Measurements from ENCODE around the gene PAOX.
"Not testable (repeated sequence)": the region's sequence is repeated elsewhere in the genome, so short reads cannot be mapped to it uniquely, and the experiment has no call there.

PAOX gene

GRCh38 chr10:133385214-133385613 lies 6.2 kb downstream of the PAOX start:
- DNase-seq (ENCODE audit: low read depth) = no peak

GRCh38 chr10:133386951-133387350 lies 7.9 kb downstream of the PAOX start:
- not testable (repeated sequence) for DNase-seq (ENCODE audit: low read depth)

DNA sequence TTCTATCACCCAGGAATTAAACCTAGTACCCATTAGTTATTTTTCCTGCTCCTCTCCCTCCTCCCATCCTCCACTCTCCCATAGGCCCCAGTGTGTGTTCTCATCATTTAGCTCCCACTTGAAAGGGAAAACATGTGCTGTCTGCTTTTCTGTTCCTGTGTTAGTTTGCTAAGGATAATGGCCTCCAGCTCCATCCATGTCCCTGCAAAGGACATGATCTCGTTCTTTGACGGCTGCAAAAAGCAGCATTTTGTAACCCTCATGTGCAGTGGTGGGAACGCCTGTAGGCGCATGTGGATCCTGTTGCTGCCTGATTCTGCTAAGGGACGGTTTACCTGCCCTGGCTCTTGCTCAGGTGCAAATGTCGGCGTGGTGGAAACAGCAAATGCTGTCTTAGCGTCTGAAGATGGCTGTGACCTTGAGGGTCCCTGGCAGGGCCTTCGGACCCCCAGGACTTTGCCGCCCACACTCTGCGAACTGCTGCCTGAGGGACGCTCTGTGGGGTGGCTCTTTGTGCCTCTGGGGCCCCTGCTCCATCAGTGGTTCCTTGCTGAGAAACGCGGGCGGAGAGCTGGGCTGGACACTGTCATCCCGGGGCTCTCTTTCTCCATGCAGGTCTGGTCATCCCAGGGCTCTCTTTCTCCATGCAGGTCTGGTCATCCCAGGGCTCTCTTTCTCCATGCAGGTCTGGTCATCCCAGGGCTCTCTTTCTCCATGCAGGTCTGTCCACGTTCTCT lies 9.3 kb downstream of the PAOX start:
- DNase-seq (ENCODE audit: low read depth) = no peak

DNA sequence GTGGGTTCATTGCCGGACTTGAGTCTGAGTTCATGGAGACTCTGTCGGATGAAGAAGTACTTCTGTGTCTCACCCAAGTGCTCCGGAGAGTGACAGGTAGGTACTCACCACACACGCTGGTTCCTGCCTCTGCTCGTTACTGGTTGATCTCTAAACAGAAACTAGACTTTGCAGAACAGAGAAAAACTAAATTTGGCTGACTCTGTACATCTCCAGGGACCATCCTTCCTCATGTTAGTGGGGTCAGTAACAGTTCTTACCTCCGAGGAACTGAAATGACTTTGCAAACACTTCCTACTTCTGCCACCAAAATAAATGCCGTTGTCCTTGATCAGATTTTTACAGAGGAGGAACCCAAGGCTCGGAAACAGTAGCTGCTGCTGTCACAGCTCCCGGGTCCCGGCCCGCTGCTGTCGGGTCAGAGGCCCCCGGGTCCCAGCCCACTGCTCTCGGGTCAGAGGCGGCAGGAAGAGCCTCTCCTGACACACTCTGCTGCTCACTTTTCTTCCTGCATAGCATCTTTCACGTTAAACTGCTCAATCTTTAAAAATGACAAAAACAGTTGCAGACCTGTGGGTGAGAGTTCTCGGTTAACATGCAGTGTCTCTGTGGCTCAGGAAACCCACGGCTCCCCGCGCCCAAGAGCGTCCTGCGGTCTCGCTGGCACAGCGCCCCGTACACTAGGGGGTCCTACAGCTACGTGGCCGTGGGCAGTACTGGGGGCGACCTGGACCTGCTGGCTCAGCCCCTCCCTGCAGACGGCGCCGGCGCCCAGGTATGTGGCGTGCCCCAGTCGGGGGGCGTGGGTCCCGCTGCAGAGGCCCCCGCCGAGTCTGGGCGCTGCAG lies 10.1 kb downstream of the PAOX start:
- DNase-seq (ENCODE audit: low read depth) = no peak

- no peak for DNase-seq (ENCODE audit: low read depth)
These were observed 11.7 kb downstream of the PAOX start for GRCh38 chr10:133390597-133391248.

GRCh38 chr10:133391249-133391635 lies 12.2 kb downstream of the PAOX start:
- DNase-seq (ENCODE audit: low read depth) = no peak

DNA sequence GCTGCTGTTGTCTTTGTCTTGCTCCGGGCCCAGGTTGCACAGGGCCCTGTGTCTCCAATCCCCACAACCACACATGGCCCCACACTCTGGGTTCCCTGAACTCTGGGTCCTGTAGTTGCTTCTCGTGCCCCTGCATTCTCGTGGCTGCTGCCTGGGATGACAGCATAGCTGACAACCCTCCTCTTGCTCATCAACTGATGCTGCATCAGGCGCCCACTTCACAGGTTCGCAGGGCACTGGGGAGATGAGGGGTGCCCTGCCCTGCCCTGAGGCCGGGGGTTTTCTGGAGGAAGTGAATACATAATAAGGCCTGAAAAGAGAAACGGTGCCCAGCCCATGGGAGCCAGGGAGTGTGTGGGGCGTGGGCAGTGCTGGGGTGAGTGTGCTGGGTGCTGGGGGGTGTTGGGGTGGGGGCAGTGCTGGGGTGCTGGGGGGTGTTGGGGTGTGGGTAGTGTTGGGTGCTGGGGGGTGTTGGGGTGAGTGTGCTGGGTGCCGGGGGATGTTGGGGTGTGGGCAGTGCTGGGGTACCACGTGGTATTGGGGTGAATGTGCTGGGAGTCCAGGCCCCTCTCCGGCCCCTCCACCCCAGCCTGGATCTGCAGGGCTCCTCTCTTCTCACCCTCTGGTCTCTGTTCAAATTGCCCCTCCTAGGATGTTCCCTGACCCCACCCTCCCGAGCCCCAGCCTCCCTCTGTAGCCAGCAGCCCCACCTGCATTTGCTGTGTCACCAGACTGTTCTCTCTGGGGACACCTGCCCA lies 12.9 kb downstream of the PAOX start:
- DNase-seq (ENCODE audit: low read depth) = no peak

GRCh38 chr10:133393401-133394063 lies 14.5 kb downstream of the PAOX start:
- DNase-seq (ENCODE audit: low read depth) = no peak

- DNase-seq (ENCODE audit: low read depth) = peak; percentile 91
These were observed 15.1 kb downstream of the PAOX start, which contains the start of gene MTG1 for GRCh38 chr10:133394064-133394663. TSS of gene MTG1 (plus strand) at chr10:133394157. CDS start at chr10:133394221, 64 bp downstream.

GRCh38 chr10:133394801-133395221 lies 15.7 kb downstream of the PAOX start:
- no peak for DNase-seq (ENCODE audit: low read depth)

- DNase-seq (ENCODE audit: low read depth) = no peak
These were observed 17.1 kb downstream of the PAOX start for GRCh38 chr10:133396035-133396624.

DNA sequence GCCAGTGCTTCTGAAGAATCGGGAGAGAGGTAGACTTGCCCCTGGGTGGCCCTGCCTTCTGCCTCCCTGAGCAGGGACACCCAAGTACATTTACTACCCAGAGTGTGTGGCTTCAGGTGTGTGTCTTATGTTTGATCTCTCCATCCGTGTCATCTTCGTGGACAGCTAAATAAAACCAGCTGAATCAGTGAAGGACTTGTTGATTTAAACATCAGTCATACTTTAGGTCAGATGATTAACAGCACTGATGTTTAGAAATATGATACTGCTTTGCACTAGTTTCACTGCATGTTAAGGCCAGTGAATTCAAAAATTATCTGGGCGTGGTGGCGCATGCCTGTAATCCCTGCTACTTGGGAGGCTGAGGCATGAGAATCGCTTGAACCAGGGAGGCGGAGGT lies 18.9 kb downstream of the PAOX start:
- peak; percentile 17 for DNase-seq (ENCODE audit: low read depth)

GRCh38 chr10:133399123-133399601 lies 20.1 kb downstream of the PAOX start:
- DNase-seq (ENCODE audit: low read depth) = no peak

DNA sequence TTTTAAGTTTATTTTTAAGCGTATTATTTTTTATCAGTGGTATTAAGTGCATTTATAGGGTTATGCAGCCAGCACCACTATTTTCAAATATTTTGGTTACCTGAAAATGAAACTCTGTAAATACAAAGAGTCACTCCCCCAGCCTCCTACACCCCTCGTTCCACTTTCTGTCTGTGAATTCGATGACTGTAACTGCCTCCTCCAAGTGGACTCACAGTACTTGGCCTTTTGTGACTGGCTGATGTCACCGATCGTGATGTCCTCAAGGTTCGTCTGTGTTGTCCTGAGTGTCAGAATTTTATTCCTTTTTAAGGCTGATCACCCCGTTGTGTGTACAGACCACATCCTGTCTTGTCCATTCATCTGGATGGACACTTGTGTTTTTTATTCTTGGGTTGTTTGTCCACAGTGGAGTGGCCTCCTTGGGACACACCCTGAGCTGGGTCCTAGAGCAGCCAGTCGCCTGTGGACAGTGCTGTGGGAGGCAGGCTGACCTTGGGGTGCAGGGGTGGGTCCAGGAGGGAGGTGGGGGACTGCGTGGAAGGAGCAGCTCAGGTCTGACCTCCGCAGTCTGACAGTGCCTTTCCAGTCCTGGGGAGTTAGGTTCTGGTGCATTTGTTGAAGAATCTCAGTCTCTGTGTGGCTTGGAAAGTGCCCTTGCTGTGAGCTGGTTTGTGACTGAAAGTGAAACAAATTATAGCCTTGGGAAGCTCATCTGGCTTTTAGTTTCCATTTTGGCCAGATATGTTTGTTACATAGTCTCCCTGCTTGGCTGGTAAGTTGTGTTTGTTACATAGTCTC lies 21.8 kb downstream of the PAOX start:
- no peak for DNase-seq (ENCODE audit: low read depth)

DNA sequence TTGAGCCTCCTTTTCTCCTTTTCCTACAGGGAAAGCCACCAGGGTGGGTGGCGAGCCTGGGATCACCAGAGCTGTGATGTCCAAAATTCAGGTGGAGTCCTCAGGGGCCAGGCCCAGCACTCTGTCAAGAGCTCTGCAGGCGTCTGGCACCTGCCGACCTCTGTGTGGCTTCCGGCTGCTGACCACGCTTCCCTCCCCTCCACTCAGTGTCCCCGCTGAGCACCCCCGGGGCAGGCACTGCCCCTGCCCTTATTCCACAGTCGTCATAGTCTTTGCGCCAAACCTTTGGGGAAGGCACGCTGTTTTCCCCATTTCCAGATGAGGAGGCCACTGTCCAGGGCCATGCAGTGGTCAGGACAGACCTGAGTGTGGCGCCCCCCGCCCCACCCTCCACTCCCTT lies 22.4 kb downstream of the PAOX start:
- no peak for DNase-seq (ENCODE audit: low read depth)

- DNase-seq (ENCODE audit: low read depth) = no peak
These were observed 23.1 kb downstream of the PAOX start for GRCh38 chr10:133401981-133402725.

DNA sequence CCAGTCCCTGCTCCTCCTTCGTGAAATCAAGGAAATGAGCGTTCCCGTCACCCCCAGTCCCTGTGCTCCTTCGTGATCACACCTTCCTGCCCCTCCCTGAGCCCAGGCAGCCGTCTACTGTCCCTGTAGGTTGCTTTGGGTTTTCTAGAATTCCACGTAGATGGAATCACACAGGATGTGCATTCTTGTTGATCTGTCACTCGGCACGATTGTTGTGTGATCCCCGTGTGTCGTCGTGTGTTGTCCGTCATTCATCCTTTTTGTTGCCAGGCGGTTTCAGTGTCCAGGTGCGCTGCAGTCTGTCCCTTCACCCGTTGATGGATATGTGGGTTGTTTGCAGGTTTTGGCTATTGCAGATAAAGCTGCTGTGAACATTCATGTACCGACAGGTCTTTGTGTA lies 24.3 kb downstream of the PAOX start:
- no peak for DNase-seq (ENCODE audit: low read depth)

DNA sequence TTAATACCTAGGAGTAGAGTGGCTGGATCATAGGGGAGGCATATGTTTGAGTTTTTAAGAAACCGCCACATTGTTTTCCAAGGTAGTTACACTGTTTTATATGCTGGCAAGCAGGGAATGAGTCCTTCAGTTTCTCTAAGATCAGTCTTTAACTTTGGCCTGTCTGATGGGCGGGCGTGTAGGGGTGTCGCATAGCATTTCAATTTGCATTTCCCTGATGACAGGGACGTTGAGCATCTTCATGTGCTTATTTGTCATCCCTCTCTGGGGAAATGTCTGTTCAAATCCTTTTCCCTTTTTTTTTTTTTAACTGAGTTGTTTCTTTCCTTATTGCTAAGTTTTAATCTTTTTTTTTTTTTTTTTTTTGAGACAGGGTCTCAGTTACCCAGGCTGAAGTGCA lies 24.7 kb downstream of the PAOX start:
- no peak for DNase-seq (ENCODE audit: low read depth)

GRCh38 chr10:133405272-133405671 lies 26.2 kb downstream of the PAOX start:
- DNase-seq (ENCODE audit: low read depth) = no peak
